C4-2B (cell line): ENCODE results near the gene SLC4A2.

Experiments used
- CTCF ChIP-seq: fragments of 450-650 bp; conservative IDR thresholded peaks from 2 replicates; pipeline ENCODE4 v1.5.1; 2017; ENCODE audit warnings: mild to moderate bottlenecking
- ZFX ChIP-seq: fragments of 450-650 bp; IDR thresholded peaks from 2 replicates; pipeline ENCODE4 v1.6.1; 2017

- TF ChIP-seq CTCF, result no peak
- TF ChIP-seq ZFX, result no peak
These were observed 44.6 kb downstream of the SLC4A2 start for GRCh38 chr7:151103973-151104372.
